ENCODE measurements around the gene ELN.

GRCh38 chr7:74058486-74058885, 30.5 kb downstream of the ELN start:
- TF ChIP-seq EZH2 (IDR thresholded peaks at IDR 0.05) = no peak
- TF ChIP-seq CTCF (IDR thresholded peaks at IDR 0.05) = no peak
- no peak for TF ChIP-seq EZH2phosphoT487 (IDR thresholded peaks at IDR 0.05)
